CD4-positive, alpha-beta T cell treated with Interleukin-10 for 1 hour (primary cell): Measurements from ENCODE around the gene XCR1.

ENCODE experiments used
- DNase-seq: peaks from one replicate; pipeline ENCODE4 v3.0.0-alpha.2; 2020

The XCR1 gene

DNA sequence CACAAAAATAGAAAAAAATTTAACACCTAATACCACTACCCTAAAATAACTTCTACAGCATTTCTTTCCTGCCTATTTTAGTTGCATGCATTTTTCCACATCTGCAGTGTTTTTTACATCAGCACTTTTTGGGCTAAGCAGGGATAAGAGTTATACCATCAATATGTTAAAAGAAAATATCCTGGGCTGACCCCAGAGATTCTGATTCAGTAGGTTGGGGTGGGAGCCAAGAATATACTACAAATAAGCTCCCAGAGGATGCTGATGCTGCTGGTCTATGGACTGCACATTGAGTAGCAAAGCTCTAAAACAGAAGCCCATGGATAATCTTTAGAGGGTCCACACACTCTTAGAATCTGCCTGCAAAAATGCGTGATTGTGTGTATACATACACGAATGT, 46.5 kb downstream of the XCR1 start:
- DNase-seq, result no peak

GRCh38 chr3:45980229-45980813, 47.0 kb downstream of the XCR1 start:
- no peak for DNase-seq

- DNase-seq, result no peak
Observed at GRCh38 chr3:45979378-45979777, 47.9 kb downstream of the XCR1 start.

DNA sequence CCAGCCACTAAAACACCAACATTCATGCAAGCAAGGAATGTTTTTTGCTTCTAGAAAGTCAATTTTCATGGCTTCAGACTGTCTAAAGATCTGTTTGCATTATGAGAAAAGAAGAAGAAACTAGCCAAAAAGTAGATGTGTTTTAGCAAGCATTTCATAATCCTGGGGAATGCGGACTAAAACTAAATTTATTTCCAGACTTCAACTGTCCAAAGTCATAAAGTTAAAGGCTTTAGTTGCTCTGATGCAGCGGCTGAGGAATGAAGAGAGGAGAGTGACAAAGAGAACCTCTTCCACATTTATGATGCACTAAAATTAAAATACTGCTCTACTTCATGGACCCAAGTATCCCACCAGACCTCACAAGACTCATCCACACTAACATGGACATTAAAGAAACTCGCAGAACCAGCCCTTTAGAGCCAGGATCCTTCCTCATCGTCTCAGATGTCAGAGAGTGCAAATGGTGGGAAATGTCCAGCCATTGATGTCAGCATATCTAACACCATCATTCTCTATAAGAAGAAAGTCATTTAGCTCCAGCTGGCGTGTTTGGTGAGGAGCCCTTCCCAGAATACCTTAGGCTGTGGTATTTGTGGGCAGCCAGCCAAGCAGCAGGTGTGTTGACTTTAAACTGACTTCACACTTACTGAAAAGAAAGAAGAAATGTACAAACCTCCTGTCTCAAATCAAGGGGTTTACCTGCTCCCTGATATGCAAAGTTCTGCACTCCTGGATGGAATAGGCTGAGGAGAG, 49.1 kb downstream of the XCR1 start:
- DNase-seq, result peak; percentile 60

DNA sequence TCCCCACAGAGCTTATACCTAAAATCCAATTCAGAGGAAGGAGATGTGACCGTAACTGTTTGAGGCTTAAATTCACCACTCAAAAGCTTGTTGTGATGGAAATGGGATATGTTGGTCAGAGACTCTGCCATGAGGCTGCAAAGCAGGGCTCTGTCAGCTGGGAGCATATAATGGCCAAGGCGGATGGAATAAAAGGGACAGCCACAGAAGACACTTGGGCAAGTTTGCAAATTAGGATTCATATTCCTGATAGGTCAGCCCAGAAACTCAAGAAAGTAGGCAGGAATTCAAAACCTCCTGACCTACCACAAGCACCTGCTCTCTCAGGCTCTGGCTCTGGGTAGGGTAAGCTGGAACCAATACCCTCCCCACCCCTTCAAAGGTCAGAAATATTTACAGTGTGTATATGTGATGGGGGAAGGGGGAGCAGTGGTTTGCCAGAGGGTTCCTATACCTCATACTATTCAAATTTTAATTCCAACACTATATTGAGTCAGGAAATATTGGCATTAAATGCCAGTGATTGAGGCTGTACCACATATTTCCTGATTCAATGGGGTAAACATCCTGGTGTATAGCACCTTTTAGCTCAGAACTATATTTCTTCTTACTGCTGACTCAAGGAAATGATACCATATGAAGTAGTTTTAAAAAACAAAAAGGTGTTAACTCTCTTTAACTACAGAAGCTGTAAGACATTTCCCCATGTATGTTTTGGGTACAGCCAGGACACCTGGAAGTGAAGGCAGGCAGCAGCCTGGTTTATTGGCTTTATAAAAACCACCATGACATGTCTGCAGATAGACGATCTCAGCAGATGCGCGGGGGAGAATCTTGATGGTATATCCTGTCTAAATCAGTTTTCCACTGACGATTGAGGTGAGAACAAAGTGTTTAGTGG, 50.8 kb downstream of the XCR1 start:
- DNase-seq, result peak; percentile 50

DNA sequence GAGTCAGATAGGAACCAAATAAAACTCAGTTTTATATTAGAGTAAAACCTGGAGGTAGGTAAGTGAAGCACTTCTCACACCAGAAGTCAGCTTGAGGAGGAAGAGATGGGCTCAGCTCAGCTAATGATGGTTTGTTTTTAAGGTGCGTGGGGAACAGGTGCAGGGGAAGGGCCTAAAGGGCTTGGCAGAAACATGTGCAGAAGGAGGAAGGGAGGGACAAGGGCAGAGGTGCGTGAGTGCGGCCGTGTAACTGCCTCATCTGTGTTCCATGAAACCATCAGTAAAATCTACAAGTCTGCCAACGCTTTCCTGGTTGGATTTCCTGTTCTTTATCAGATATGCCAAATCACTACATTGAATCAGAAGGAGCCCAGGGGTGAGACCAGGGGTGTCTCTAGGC, 51.6 kb downstream of the XCR1 start:
- no peak for DNase-seq

GRCh38 chr3:45974686-45975085, 52.6 kb downstream of the XCR1 start:
- DNase-seq, result no peak

DNA sequence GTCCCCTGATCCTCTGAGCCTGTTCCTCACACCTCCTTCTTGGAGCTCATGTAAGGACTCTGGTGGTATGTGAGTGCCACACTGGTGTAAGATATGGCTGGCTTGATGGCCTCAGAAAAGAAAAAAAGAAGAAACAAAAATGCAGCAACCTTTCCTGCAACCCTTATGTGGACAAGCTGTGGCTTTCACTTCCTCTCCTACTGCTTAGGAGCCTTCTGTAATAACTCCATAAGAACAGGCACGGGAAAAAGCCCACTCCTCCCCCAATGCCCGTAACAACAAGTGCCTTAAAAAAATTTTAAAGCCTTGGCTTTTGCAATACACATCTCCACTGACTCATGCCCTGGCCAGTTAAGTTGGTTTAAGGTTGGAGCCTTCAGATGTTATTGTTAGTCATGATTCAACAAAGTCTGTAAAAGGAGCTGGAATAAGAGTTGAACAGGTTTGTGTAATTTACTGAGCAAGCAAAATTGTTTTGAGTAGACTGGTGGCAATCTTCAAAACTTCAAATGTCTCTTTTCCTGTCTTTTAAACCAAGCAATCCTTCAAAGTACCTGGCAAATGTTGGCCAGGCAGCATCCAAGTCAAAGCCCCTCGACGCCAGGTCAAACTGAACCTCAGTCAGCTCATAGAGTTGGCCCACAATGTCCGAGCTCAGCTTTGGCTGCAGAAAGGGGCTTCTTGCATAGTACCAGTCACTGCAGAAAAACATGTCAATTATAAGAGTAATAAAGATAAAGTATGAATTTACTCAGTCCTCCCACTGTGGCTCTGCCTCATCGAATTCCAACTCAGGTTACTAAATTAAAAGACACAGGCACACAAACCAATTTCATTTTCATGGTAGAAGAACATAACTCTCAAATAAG, 54.5 kb downstream of the XCR1 start:
- DNase-seq, result no peak

GRCh38 chr3:45969953-45970352, 57.3 kb downstream of the XCR1 start:
- DNase-seq, result no peak

- DNase-seq, result no peak
Observed at GRCh38 chr3:45969116-45969515, 58.2 kb downstream of the XCR1 start.

DNA sequence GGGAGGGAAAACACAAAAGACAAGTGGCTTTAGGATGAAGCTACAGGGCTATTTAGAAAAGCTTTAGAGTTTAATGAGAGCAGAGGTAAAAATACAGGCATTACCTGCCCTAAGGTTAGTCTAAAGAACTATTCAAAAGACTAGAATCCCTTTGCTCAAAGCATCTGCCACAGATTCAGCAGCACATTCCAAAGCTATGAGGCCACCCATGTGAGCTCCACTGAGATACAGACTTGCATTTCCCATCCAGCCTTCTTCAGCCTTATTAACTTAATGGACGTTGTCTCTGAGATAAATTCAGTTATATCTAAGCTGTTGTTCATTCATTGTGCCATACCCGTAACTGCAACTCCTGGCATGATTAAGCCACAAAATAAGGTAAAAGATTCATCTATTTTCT, 58.6 kb downstream of the XCR1 start:
- no peak for DNase-seq

DNA sequence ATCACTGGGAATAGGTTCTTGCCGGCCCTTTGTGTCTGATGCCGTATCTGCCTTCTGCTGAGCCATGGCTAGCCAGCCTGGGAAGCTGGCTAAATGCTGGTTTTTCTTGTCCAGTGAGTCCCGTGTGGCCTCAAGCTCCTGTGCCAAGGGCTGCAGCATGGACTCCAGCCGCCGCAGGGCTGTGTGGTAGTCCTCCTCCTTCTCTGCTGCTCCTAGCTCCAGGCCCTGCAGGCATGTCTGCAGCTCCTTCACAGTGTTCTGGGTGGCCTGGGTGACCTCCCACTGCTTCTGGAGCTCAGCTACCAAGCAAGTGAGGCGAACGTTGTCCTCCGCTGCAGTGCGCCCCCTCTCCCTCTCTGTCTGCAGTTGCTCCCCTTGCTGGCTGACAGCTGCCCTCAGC, 59.1 kb downstream of the XCR1 start:
- DNase-seq, result no peak

DNA sequence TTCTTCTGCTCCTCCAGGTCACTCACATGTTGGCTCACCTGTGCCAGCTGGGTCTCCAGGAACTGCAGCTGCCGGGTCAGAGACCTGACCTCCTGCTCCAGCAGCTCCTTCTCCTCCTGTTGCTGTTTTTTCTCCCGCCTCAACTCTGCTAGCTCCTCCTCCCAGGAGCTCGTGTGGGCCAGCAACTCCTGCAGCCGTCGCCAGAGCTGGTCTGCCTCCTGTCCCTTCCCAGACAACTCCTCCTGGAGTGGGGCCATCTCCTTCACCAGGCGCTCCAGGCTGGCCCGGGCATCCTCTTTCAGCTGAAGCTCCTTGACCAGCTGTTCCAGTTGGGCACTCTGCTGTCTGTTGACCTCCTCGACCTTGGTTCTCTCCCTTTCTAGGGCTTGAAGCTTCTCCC, 59.6 kb downstream of the XCR1 start:
- DNase-seq, result no peak
